GM12873 (cell line): ENCODE measurements around the gene RBM25.

ENCODE experiments used
- CTCF ChIP-seq: IDR thresholded peaks from 2 replicates; pipeline ENCODE4 v1.5.1; 2012; ENCODE audit warnings: low read depth, mild to moderate bottlenecking, moderate library complexity, low read length, control low read depth; ENCODE audit not compliant: insufficient read depth; ENCODE audit errors: missing control alignments

RBM25 gene

GRCh38 chr14:73058224-73058921 lies at the start of gene RBM25:
Gene RBM25, plus strand, starts transcription at chr14:73058534. Its CDS starts 13,108 bp downstream, at chr14:73071642.
- no peak for TF ChIP-seq CTCF

- TF ChIP-seq CTCF: no peak
These were observed 44.2 kb upstream of the RBM25 start for GRCh38 chr14:73014105-73014504.

GRCh38 chr14:73022051-73022450 lies 36.3 kb upstream of the RBM25 start:
- TF ChIP-seq CTCF: no peak

- TF ChIP-seq CTCF: no peak
These were observed 32.8 kb upstream of the RBM25 start for GRCh38 chr14:73025544-73025943.

GRCh38 chr14:73026243-73026844 lies 32.0 kb upstream of the RBM25 start:
- TF ChIP-seq CTCF: no peak

GRCh38 chr14:73026845-73027542 lies 31.3 kb upstream of the RBM25 start, which contains the start of gene ZFYVE1:
Gene ZFYVE1, minus strand, starts transcription at chr14:73027106. Its CDS starts 2,598 bp downstream, at chr14:73024508.
- no peak for TF ChIP-seq CTCF

- no peak for TF ChIP-seq CTCF
These were observed 30.8 kb upstream of the RBM25 start for GRCh38 chr14:73027546-73027945.
